Fibroblast of skin of scalp (primary cell): ENCODE measurements around the gene LSAMP.
A peak's percentile ranks its signal among the peaks of the same experiment; 100 is the strongest.

Experiments used
- DNase-seq: peaks from one replicate; pipeline ENCODE4 v3.0.0-alpha.2; 2013

LSAMP gene

DNA sequence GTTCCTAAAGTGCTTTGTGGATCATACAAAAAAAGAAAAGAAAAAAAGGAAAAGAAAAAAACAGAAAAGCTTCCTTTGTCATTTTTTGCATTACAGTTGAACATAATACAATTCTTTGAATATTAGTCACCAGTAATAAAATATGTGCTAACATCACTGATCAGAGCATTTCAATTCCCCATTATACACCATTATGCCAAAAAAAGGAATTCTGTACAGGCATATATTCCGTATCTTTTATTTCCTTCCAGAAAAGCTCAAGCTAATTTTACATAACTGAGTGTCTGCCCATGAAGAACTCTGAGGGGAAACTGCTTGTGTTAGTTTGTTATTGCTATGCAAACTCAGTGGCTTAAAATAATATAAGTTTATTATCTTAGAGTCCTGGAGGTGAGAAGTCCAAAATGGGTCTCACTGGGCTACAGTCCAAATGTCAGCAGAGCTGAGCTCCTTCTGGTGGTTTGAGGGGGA lies 444.1 kb downstream of the LSAMP start:
- peak; percentile 53 for DNase-seq

DNA sequence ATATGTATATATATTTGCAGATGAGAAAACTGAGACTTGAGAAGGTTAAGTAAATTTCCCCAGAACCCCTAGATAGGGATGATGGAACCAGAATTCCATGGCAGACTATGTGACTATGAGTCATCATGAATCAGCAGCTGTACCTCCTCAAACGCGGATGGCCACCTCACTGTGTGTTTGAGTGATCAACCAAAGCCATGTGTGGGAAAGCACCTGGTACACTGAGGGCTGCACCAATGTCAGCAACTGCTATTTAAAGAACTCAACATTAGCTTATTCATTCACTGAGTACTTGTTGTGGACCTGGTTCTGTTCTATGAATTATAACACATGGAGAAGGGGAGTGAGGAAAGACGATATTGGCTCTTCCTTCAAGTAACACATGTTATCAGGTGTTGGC lies 445.0 kb downstream of the LSAMP start:
- DNase-seq: peak; percentile 81

GRCh38 chr3:115999613-116000012 lies 445.7 kb downstream of the LSAMP start:
- DNase-seq: no peak

- no peak for DNase-seq
Observed at GRCh38 chr3:115999001-115999585, 446.2 kb downstream of the LSAMP start.

GRCh38 chr3:115996420-115997108 lies 448.7 kb downstream of the LSAMP start:
- peak; percentile 41 for DNase-seq

GRCh38 chr3:115990669-115991068 lies 454.6 kb downstream of the LSAMP start:
- no peak for DNase-seq

DNA sequence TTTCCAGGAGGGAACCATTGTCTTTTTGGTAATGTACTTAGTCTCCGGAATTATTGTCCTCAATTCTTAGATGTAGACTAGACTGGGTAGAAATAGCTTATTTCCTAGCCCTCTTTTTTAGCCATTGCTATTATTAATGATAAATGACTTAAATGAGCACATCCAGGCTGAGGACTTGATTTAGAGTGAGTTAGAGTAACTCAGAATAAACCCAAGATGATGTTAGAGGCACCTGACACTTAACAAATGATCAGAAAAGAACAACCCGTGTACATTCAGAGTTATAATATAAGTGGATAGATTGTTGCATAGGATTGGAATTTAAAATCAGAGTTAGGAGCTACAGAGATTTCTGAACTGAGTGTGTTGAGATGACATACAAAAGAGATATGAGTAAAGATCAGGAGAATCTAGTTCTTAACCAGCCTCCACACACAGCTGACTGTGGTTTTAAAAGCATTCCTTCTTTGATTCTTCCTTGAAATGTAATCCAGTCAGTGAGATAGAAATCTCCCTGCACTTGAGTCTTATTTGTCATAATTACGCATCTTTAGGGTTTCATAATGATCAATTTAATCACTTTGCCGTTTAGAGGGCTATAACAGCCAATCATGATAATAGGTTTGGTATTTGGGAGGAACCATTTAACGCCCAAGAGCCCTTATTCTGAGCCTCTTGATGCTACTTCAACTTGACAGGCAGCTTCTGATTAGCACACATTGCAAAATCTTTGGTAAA lies 455.4 kb downstream of the LSAMP start:
- peak; percentile 75 for DNase-seq

GRCh38 chr3:115986555-115987207 lies 458.6 kb downstream of the LSAMP start:
- peak; percentile 50 for DNase-seq

DNA sequence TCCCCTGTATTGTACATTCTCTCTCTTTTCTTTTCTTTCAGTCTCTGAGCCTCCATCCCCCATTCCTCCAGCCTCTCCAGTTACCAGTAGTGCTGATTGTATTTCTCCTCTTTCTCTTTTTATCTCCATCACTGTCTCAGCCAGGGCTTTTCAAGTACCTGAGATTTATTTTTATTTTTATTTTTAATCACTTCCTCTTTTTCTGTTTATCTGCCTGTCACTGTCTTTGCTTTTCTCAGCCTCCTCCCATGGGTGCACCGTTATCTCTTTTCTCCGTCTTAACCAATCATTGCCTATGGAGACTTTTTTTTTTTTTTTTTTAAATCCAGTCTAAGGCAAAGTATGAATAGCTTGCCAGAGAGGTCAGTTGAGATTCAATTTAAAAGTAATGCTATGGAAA lies 462.7 kb downstream of the LSAMP start:
- no peak for DNase-seq

DNA sequence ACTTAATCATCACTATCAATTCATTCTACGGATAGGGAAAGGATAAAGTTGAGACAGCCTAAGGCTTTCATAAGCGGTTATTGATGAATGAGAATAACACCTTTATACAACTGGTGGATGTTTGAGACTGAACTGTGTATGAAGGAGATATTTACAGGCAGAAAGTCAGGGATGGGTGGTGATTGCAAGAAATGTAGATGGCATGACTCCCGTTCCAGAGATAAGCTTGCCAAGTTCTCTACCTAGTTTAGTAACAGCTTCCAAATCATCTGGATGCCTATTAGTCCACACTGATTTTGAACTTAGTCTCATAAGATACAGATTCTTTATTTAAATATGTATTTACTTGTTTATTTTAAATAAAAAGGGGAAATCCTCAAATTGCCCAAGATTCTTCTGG lies 463.2 kb downstream of the LSAMP start:
- no peak for DNase-seq

DNA sequence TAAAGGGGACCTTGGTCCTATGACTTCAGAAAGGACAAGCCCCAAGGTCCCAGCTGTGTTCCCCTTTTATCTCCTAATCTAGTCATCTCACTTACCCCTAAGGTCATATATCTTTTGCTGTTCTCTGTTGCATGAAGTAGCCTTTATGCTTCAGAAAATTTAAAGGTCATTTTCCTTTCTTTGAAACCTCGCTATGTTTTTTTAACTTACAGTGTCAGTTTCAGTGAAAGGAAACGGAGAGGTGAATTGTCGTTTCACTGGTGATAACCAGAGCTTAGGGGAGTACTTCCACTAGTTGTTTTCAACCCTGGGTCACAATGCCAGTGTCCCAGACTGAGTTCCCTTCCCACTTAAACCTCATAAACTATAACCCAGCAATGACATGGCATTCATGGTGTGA lies 464.6 kb downstream of the LSAMP start:
- no peak for DNase-seq

GRCh38 chr3:115977866-115978265 lies 467.4 kb downstream of the LSAMP start:
- no peak for DNase-seq

GRCh38 chr3:115975796-115976195 lies 469.5 kb downstream of the LSAMP start:
- peak; percentile 22 for DNase-seq

DNA sequence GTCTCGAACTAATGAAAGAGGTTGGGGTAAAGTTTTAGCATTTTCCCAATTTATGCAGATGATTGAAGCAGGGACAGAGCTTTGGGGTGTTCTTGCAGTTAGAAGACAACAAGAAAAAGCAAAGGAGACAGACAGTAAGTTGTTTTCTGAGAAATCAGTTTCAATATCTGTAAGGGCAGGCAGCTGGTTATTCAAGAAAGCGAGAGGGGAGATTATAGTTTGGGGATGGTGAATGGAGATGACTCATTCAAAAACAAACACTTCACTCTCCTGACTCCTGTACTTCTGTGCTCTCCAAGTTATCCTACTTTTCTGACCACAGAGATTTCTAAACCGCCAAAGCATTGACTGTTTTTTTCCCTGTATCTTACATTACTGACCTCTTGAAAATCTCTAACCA lies 469.9 kb downstream of the LSAMP start:
- DNase-seq: peak; percentile 72

DNA sequence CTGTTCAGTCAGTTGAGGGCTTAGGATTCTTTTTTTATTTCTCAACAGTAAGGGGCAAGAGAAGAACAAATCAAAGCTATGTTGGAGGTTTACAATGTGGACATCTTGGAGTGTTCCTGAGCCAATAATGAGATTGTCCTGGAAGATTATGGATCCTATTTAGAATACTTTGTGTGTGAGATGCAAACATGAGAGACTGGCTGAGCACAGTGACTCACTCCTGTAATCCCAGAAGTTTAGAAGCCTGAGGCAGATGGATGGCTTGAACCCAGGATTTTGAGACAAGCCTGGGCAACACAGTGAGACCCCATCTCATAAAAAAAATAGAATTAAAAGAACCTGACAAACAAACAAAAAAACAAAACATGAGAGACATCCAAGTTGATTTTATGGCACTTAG lies 470.3 kb downstream of the LSAMP start:
- no peak for DNase-seq

DNA sequence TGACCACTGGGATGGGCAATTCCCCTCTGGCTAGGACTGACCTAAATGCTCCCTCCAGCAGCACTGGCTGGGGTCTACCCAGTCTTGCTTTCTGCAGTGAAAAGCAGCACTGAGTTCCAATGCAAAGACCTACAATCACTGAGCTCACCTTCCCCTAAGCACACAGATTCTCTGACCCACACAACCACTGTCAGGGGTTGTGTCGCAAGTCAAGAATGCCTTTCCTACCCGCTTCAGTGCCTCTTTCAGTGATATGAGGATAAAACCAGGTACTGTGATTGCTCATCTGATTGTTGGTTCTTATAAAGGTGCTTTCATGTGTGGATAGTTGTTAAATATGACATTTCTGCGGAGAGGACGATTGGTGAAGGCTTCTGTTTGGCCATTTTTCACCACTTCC lies 476.4 kb downstream of the LSAMP start:
- no peak for DNase-seq

DNA sequence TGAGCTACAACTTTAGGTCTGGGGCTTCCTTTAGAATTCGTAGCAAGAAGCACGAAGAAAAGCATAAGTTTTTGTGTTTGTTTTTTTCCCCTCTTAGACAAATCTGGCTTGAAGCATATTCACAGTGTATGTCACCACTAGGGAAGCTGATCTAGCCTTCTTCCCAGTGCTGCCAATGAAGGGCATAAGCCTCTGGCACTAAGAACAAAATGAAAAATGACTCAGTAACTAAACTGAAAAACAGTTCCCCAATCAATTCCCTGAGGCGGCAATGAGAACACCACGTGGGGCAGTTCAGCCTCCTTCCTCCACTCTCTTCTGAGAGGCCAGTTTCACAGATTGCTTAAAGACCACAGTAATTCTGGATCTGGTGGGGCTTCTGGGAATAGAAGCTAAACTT lies 483.9 kb downstream of the LSAMP start:
- no peak for DNase-seq

DNA sequence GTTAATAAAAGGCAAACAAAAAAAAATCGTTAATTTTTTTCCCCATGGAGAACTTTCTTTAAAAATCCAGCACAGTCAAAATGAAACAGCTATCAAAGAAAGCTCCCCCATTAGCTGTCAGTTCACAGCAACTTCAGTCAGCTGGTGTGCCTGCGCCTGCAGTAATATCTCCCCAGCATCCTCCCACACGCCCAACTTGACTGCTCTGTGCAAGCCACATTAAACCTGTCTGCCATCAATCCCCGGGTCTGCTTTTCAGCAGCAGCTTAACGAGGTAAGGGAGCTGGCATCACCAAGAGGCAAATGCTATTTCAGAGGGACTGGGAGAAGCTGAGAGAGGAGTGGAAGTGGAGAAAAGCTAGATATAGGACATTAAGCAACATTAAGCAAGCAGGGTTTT lies 484.5 kb downstream of the LSAMP start:
- no peak for DNase-seq

DNA sequence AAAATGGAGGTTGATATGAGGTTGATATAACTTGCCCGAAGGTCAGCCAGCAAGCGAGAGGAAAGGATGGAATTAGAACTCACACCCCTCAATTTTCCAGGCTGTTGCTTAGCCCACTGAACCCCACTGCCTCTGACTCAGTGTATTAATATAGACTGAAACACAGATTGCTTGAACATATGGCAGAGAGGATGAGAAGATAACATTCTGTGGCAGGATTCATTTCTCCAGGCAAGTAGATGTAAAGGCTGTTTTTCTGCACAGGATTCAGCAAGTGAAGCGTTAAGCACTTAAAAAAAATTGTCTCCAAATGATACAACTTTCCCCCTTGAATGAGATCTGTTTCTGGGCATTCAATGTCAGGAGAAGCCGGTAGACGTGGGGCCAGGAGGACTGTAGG lies 486.8 kb downstream of the LSAMP start:
- no peak for DNase-seq

DNA sequence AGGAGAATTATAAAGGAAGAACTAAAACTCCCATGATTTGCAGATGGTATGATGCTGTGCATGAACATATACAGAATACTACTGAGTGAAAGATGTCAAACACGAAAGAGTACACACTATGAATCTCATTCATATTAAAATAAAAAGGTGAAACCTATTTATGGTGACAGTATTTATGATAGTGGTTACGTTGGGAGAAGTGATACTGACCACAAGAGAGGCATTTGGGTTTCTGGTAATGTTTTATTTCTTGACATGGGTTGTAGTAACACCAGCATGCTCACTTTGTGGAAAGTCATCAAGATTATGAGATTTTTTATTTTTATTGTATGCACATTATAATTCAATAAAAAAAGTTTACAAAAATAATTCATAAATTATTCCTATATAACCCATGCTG lies 498.0 kb downstream of the LSAMP start:
- no peak for DNase-seq

GRCh38 chr3:115943579-115943978 lies 501.7 kb downstream of the LSAMP start:
- DNase-seq: no peak

- no peak for DNase-seq
Observed at GRCh38 chr3:115937054-115937453, 508.2 kb downstream of the LSAMP start.

- DNase-seq: no peak
Observed at GRCh38 chr3:115932807-115933206, 512.5 kb downstream of the LSAMP start.
